ENCODE data around the gene ZNF213.

- TF ChIP-seq CTCF (IDR thresholded peaks at IDR 0.05) (no peak), ZFX (IDR thresholded peaks at IDR 0.05; ENCODE audit: borderline replicate concordance) (no peak)
Measured at GRCh38 chr16:3134338-3135125, at the start of gene ZNF213.

All from 22Rv1 (cell line).